SK-N-SH (cell line): ENCODE measurements around the gene PCDHGA11.

Source experiments
- EZH2phosphoT487 ChIP-seq: fragments of 200-600 bp; sonication (generic); IDR thresholded peaks from 2 replicates; pipeline ENCODE4 v1.6.1; 2017; ENCODE audit warnings: low read depth, mixed run types, mild to moderate bottlenecking, antibody characterized with exemption, moderate library complexity, borderline replicate concordance
- FOXM1 ChIP-seq: IDR thresholded peaks from 2 replicates; pipeline ENCODE4 v1.4.0; 2012; ENCODE audit warnings: low read depth, mild to moderate bottlenecking
- GABPA ChIP-seq: IDR thresholded peaks from 2 replicates; pipeline ENCODE4 v1.4.0; 2012; ENCODE audit warnings: low read depth, mild to moderate bottlenecking
- POLR2AphosphoS5 ChIP-seq: IDR thresholded peaks from 2 replicates; pipeline ENCODE4 v1.6.1; 2012; ENCODE audit warnings: low read depth, low read length
- TF ChIP-seq, protein P1 (sequence below): fragments of 200-600 bp; sonication (generic); IDR thresholded peaks from 2 replicates; pipeline ENCODE4 v1.6.1; 2017; ENCODE audit warnings: antibody characterized with exemption, mild to moderate bottlenecking, moderate library complexity
- TF ChIP-seq, protein P2 (sequence below): IDR thresholded peaks from 2 replicates; pipeline ENCODE4 v1.4.0; 2012; ENCODE audit warnings: low read depth, borderline replicate concordance
- TF ChIP-seq, protein P3 (sequence below): IDR thresholded peaks from 2 replicates; pipeline ENCODE4; 2012

DNA sequence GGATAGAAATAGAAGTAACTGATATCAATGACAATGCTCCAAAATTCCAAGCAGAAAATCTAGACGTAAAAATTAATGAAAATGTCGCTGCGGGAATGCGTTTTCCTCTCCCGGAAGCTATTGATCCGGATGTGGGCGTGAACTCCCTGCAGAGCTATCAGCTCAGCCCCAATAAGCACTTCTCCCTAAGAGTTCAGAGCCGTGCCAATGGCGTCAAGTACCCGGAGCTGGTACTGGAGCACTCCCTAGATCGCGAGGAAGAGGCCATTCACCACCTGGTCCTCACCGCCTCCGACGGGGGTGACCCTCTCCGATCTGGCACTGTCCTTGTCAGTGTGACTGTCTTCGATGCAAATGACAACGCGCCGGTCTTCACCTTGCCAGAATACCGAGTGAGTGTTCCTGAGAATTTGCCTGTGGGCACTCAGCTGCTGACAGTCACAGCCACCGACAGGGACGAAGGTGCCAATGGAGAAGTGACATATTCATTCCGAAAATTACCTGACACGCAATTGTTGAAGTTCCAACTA is 7.2 kb upstream of the PCDHGA11 start:
- no peak for TF ChIP-seq POLR2AphosphoS5
- TF ChIP-seq, protein P1, sequence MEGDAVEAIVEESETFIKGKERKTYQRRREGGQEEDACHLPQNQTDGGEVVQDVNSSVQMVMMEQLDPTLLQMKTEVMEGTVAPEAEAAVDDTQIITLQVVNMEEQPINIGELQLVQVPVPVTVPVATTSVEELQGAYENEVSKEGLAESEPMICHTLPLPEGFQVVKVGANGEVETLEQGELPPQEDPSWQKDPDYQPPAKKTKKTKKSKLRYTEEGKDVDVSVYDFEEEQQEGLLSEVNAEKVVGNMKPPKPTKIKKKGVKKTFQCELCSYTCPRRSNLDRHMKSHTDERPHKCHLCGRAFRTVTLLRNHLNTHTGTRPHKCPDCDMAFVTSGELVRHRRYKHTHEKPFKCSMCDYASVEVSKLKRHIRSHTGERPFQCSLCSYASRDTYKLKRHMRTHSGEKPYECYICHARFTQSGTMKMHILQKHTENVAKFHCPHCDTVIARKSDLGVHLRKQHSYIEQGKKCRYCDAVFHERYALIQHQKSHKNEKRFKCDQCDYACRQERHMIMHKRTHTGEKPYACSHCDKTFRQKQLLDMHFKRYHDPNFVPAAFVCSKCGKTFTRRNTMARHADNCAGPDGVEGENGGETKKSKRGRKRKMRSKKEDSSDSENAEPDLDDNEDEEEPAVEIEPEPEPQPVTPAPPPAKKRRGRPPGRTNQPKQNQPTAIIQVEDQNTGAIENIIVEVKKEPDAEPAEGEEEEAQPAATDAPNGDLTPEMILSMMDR = no peak
- no peak for TF ChIP-seq GABPA
- TF ChIP-seq, protein P2, sequence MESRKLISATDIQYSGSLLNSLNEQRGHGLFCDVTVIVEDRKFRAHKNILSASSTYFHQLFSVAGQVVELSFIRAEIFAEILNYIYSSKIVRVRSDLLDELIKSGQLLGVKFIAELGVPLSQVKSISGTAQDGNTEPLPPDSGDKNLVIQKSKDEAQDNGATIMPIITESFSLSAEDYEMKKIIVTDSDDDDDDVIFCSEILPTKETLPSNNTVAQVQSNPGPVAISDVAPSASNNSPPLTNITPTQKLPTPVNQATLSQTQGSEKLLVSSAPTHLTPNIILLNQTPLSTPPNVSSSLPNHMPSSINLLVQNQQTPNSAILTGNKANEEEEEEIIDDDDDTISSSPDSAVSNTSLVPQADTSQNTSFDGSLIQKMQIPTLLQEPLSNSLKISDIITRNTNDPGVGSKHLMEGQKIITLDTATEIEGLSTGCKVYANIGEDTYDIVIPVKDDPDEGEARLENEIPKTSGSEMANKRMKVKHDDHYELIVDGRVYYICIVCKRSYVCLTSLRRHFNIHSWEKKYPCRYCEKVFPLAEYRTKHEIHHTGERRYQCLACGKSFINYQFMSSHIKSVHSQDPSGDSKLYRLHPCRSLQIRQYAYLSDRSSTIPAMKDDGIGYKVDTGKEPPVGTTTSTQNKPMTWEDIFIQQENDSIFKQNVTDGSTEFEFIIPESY = no peak
- no peak for TF ChIP-seq EZH2phosphoT487
- TF ChIP-seq, protein P3, sequence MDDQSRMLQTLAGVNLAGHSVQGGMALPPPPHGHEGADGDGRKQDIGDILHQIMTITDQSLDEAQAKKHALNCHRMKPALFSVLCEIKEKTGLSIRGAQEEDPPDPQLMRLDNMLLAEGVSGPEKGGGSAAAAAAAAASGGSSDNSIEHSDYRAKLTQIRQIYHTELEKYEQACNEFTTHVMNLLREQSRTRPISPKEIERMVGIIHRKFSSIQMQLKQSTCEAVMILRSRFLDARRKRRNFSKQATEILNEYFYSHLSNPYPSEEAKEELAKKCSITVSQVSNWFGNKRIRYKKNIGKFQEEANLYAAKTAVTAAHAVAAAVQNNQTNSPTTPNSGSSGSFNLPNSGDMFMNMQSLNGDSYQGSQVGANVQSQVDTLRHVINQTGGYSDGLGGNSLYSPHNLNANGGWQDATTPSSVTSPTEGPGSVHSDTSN = no peak
- TF ChIP-seq FOXM1 = no peak
